Ovary (tissue), 9 donors: ENCODE data around the gene NLRC5. TPM values are rescaled to one million over a fixed set of nuclear protein-coding genes. Genes with fewer than 3 reads are reported as not detected.

ENCODE experiments used
- DNase-seq, 5 donors: peaks; one replicate each; pipeline ENCODE4 v3.0.0-alpha.2; 2019 to 2020
- H3K27ac ChIP-seq, 2 donors: fragments of 200-600 bp; one replicate each; pipeline versions ENCODE4 v1.5.1 to v1.8.0; 2019 to 2022
- H3K27me3 ChIP-seq: fragments of 200-600 bp; one replicate; pipeline ENCODE4 v1.8.0; 2022
- H3K36me3 ChIP-seq: fragments of 200-600 bp; sonication (generic); one replicate; pipeline ENCODE4 v1.5.1; 2019
- H3K4me1 ChIP-seq: one replicate; pipeline ENCODE4 v1.8.1; 2013; ENCODE audit warnings: mild to moderate bottlenecking, moderate library complexity; ENCODE audit not compliant: insufficient read depth
- H3K4me3 ChIP-seq: fragments of 200-600 bp; sonication (generic); one replicate; pipeline ENCODE4 v1.5.1; 2017
- H3K9me3 ChIP-seq, 2 donors: fragments of 200-600 bp in 1 of 2; sonication (generic) in 1 of 2; one replicate each; pipeline versions ENCODE4 v1.5.1 to v1.8.1; 2013 to 2019; ENCODE audit warnings: mild to moderate bottlenecking in 1 of 2, moderate library complexity in 1 of 2
- EP300 ChIP-seq: sonication (generic); formaldehyde crosslinking; IDR thresholded peaks from one replicate; pipeline ENCODE4 v1.6.1; 2017; ENCODE audit warnings: antibody characterized with exemption
- POLR2A ChIP-seq: fragments of 450-650 bp; IDR thresholded peaks from one replicate; pipeline ENCODE4 v1.6.1; 2017; ENCODE audit warnings: antibody characterized with exemption, mild to moderate bottlenecking, moderate library complexity
- WGBS, 3 donors: extraction: QIAGEN DNeasy Blood & Tissue Kit in 1 of 3; methylation state at CpG; one replicate each; pipeline versions ENCODE4 v1.1.5 to v1.1.7; 2013 to 2017; 5-methylcytosine and 5-hydroxymethylcytosine counted together
- intact Hi-C, 4 donors: fragments of 100-400 bp; cut with DNase I; formaldehyde crosslinking; loops; one replicate each; pipeline versions ENCODE4 v1.11.0 to v1.15.1; 2022 to 2023
- polyA plus RNA-seq, 2 donors: library from polyadenylated mRNA; stranded (reverse); fragments of 200-250 nt in 1 of 2; fragments of 350-450 nt in 1 of 2; fragmentation: Illumina TruSeq in 1 of 2; extraction: RNeasy Lipid Tissue Mini Kit (QIAGEN cat#74804) in 1 of 2; gene quantifications; one replicate each; pipeline ENCODE4 v1.2.3, GENCODE V29; 2013 to 2014
- total RNA-seq, 7 donors: library from RNA; depleted of rRNA in 2 of 7; stranded (reverse); fragments of >200 nt in 2 of 7; fragmentation: NEBNext Ultra II Directional in 3 of 7; extraction: Animal tissue kit (Norgen Biotek cat#: 25700) in 3 of 7; gene quantifications; one replicate each; pipeline versions ENCODE4 v1.1.0 to v1.2.4, GENCODE V29; 2016 to 2023
- TF ChIP-seq, protein P1 (sequence below), 3 donors: fragments of 450-650 bp in 2 of 3; fragments of 200-600 bp in 1 of 3; IDR thresholded peaks; one replicate each; pipeline versions ENCODE4 v1.5.1 to v1.8.0; 2016 to 2022; ENCODE audit warnings: antibody characterized with exemption in 3 of 3, mild to moderate bottlenecking in 1 of 3
- donor health status: DM: no; HTN: no; CAD: no; lungs with moderate emphysema.
- donor health status: DM: no; HTN: no; CAD: no.
- donor health status: Bipolar disorder and iron deficiency.
- donor health status: DM: yes; HTN: yes; CAD: no.
- donor health status: DM: no; HTN: no; CAD: no.
- donor health status: DM: yes; HTN: yes; CAD: no.

Gene NLRC5
- total and polyA plus RNA-seq, 9 donors, result 6.0 to 29.9 (median 14.7) TPM

- 45 to 58% (median 55%) methylated on average over 8 of the region's 8 CpGs for WGBS, 3 donors
- intact Hi-C loops, result no loop called here
Measured at GRCh38 chr16:57072616-57073275, 83.4 kb downstream of the NLRC5 start.

DNA sequence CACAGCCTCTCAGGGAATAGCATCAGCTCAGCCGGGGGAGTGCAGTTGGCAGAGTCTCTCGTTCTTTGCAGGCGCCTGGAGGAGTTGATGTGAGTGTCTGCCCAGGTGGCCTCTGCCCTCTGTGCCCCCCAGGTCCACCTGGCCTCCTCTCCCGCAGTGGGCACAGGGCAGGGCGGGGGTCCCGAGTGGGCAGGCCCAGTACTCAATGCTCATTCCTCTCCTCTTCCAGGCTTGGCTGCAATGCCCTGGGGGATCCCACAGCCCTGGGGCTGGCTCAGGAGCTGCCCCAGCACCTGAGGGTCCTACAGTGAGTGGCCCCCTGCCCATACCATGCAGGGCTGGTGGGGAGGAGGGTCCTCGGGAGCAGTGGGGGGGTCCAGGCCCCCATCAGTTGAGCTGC, 88.4 kb downstream of the NLRC5 start:
- no peaks in the 10 kb centered on the region for H3K4me1 ChIP-seq
- no peak for DNase-seq
- no peaks in the 10 kb centered on the region for H3K27me3 ChIP-seq
- 61 to 67% (median 63%) methylated on average over 6 to 7 of the region's 7 CpGs for WGBS, 3 donors
- no peak overlapping the region for H3K4me3 ChIP-seq
- no peaks in the 10 kb centered on the region for H3K36me3 ChIP-seq
- intact Hi-C loops, result no loop called here
- H3K9me3 ChIP-seq, result no peaks in the 10 kb centered on the region
- no peak for TF ChIP-seq EP300
- no peak for TF ChIP-seq POLR2A
- TF ChIP-seq, protein P1, sequence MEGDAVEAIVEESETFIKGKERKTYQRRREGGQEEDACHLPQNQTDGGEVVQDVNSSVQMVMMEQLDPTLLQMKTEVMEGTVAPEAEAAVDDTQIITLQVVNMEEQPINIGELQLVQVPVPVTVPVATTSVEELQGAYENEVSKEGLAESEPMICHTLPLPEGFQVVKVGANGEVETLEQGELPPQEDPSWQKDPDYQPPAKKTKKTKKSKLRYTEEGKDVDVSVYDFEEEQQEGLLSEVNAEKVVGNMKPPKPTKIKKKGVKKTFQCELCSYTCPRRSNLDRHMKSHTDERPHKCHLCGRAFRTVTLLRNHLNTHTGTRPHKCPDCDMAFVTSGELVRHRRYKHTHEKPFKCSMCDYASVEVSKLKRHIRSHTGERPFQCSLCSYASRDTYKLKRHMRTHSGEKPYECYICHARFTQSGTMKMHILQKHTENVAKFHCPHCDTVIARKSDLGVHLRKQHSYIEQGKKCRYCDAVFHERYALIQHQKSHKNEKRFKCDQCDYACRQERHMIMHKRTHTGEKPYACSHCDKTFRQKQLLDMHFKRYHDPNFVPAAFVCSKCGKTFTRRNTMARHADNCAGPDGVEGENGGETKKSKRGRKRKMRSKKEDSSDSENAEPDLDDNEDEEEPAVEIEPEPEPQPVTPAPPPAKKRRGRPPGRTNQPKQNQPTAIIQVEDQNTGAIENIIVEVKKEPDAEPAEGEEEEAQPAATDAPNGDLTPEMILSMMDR (IDR thresholded peaks at IDR 0.05), result no peak
- no peak overlapping the region for H3K27ac ChIP-seq

More at GRCh38 chr16:57072616-57073275, 83.4 kb downstream of the NLRC5 start:
- Histone ChIP-seq H3K4me3 (no peak overlapping the region), H3K36me3 (no peaks in the 10 kb centered on the region), H3K27me3 (no peaks in the 10 kb centered on the region), H3K4me1 (no peaks in the 10 kb centered on the region), H3K27ac (no peak overlapping the region), H3K9me3 (no peaks in the 10 kb centered on the region)
- TF ChIP-seq, protein P1 (IDR thresholded peaks at IDR 0.05), result no peak
- TF ChIP-seq EP300 (no peak), POLR2A (no peak)
- DNase-seq, result no peak

- Histone ChIP-seq H3K9me3 (no peaks in the 10 kb centered on the region), H3K4me1 (peaks cover 3% of the 10 kb centered on the region), H3K27me3 (no peaks in the 10 kb centered on the region), H3K27ac (no peak overlapping the region), H3K36me3 (no peaks in the 10 kb centered on the region), H3K4me3 (no peak overlapping the region)
- intact Hi-C loops, result loop anchor here (5.0 to 10.0 kb wide), 6 partner anchors 63 to 341 kb away; partner anchors contain the start of gene PLLP (in 1 of the 4)
- no peak for TF ChIP-seq POLR2A
- TF ChIP-seq, protein P1 (IDR thresholded peaks at IDR 0.05), result no peak
- TF ChIP-seq EP300, result no peak
- no peak for DNase-seq
Measured at GRCh38 chr16:57081744-57082143, 92.4 kb downstream of the NLRC5 start.

DNA sequence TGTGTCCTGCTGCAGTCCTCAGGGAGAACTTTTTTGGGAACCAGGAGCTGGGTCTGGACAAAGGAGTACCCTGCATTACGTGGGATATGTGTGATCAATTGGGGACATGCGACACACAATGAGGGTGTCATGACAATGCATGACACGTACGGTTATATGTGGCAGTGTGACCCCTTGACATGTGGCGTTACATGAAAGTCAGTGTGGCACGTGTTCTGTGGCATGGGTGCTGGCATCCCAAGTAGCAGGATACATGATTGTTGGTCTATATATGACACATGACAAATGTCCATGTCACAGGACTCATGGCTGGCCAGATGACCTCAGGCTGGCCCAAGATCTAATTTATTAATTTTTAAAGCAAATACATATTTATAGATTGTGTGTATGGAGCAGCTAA, 93.3 kb downstream of the NLRC5 start:
- Histone ChIP-seq H3K9me3 (no peaks in the 10 kb centered on the region), H3K27ac (no peak overlapping the region), H3K36me3 (no peaks in the 10 kb centered on the region), H3K4me1 (peaks cover 3% of the 10 kb centered on the region), H3K27me3 (no peaks in the 10 kb centered on the region), H3K4me3 (no peak overlapping the region)
- intact Hi-C loops, result loop anchor here (5.0 to 10.0 kb wide), 6 partner anchors 62 to 340 kb away; partner anchors contain the start of gene PLLP (in 1 of the 4)
- 86 to 94% (median 93%) methylated on average over 6 of the region's 6 CpGs for WGBS, 3 donors
- no peak for DNase-seq
- TF ChIP-seq EP300 (no peak), POLR2A (no peak)
- TF ChIP-seq, protein P1 (IDR thresholded peaks at IDR 0.05), result no peak
